Motor neuron (in vitro differentiated cells): ENCODE results near the gene PLEKHA6. TPM values are rescaled to one million over a fixed set of nuclear protein-coding genes. Genes with fewer than 3 reads are reported as not detected.
A peak's percentile ranks its signal among the peaks of the same experiment; 100 is the strongest.
"Not testable (repeated sequence)": the region's sequence is repeated elsewhere in the genome, so short reads cannot be mapped to it uniquely, and the experiment has no call there.

Experiments
- ATAC-seq, 8 experiments: fragments of 200-7000 bp; cut with Tn5 transposase; replicated peaks in 6 of 8; 2 replicates each; pipeline ENCODE4 v1.8.0; 2021; ENCODE audit warnings: mild to moderate bottlenecking in 8 of 8, moderate library complexity in 8 of 8
- H3K27ac ChIP-seq, 2 donors: fragments of 250-450 bp; sonication (Bioruptor Pico); 2 replicates each; pipeline ENCODE4 v1.9.0; 2021; ENCODE audit warnings: antibody characterized with exemption in 2 of 2, mild to moderate bottlenecking in 2 of 2, moderate library complexity in 1 of 2
- H3K4me1 ChIP-seq, 2 donors: fragments of 250-450 bp; sonication (Bioruptor Pico); replicated peaks in 1 of 2; 2 replicates each; pipeline ENCODE4 v1.6.1; 2021; ENCODE audit warnings: antibody characterized with exemption in 2 of 2, mild to moderate bottlenecking in 2 of 2, moderate library complexity in 1 of 2
- H3K4me3 ChIP-seq, 5 donors: fragments of 250-450 bp; sonication (Bioruptor Pico); 2 replicates each; pipeline ENCODE4 v1.9.0; 2021; ENCODE audit warnings: antibody characterized with exemption in 5 of 5, mild to moderate bottlenecking in 5 of 5, moderate library complexity in 4 of 5
- WGBS, 10 experiments: fragments of 450-650 bp; shearing (Covaris generic); methylation state at CpG; one replicate each; pipeline ENCODE4 v1.0.0; 2022; 5-methylcytosine and 5-hydroxymethylcytosine counted together
- in situ Hi-C, 9 experiments: fragments of 400-800 bp; cut with MboI; loops; one replicate each; pipeline ENCODE4 v1.15.0; 2021; ENCODE audit warnings: low sequenced_read_pairs in 9 of 9, low pct_unique_long_range_greater_than_20kb in 2 of 9; ENCODE audit not compliant: unreplicated experiment in 9 of 9
- total RNA-seq, 8 experiments: library from RNA; unstranded; fragments of 300-600 nt; gene quantifications; 2 replicates each; pipeline versions ENCODE4 v1.2.3 to v1.2.4, GENCODE V29; 2022

PLEKHA6 gene
- total RNA-seq, 8 experiments from 2014 or later: 11.7 to 42.0 (median 24.0) TPM

GRCh38 chr1:204314893-204315658 lies 44.7 kb downstream of the PLEKHA6 start:
- WGBS, 10 experiments: 48 to 100% (median 83%) methylated on average over 1 to 12 of the region's 12 CpGs; no CpG with 5 or more reads in 2 of the 10 experiments
- no peak for ATAC-seq
- in situ Hi-C loops: no loop called here
- peaks cover 8 to 19% of the 10 kb centered on the region in 2 donors for H3K4me1 ChIP-seq
- H3K27ac ChIP-seq: peak overlapping the region in 1 of 2 donors; percentile 9
- no peak overlapping the region for H3K4me3 ChIP-seq

GRCh38 chr1:204314171-204314892 lies 45.4 kb downstream of the PLEKHA6 start:
- WGBS, 10 experiments: 20 to 100% (median 82%) methylated on average over 1 to 5 of the region's 7 CpGs; no CpG with 5 or more reads in 1 of the 10 experiments
- Histone ChIP-seq H3K4me3 (no peak overlapping the region), H3K4me1 (peaks cover 9 to 19% of the 10 kb centered on the region in 2 donors), H3K27ac (no peak overlapping the region)
- in situ Hi-C loops: no loop called here
- peak in 3 of 8 experiments; percentile 8 to 21 (median 13) for ATAC-seq

- ATAC-seq: peak in 3 of 8 experiments; percentile 60 to 71 (median 61)
- in situ Hi-C loops: no loop called here
- no peak overlapping the region for H3K27ac ChIP-seq
- H3K4me1 ChIP-seq: peaks cover 15 to 19% of the 10 kb centered on the region in 2 donors
- H3K4me3 ChIP-seq: no peak overlapping the region
- 43 to 86% (median 59%) methylated on average over 1 to 3 of the region's 4 CpGs; no CpG with 5 or more reads in 4 of the 10 experiments for WGBS, 10 experiments
These were observed 46.1 kb downstream of the PLEKHA6 start for GRCh38 chr1:204313675-204314074.

DNA sequence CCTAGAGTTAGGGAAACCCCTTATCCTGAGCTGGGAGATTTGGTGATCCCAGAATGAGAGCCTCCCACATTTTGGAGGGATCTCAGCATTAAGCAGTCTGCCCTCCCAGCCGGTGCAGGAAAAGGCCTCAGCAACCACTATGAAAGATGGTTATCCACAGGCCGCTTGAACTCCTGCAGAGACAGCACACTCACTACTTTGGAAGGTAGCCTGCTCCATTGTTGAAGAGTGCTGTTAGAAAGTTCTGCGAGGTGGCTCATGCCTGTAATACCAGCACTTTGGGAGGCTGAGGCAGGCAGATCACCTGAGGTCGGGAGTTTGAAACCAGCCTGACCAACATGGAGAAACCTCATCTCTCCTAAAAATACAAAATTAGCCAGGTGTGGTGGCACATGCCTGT lies 48.8 kb downstream of the PLEKHA6 start:
- H3K27ac ChIP-seq, H3K4me3 ChIP-seq, in situ Hi-C loops, ATAC-seq: not testable (repeated sequence)
- H3K4me1 ChIP-seq: peaks cover 15 to 21% of the 10 kb centered on the region in 2 donors
- WGBS, 10 experiments: 67 to 100% (median 87%) methylated on average over 1 to 4 of the region's 4 CpGs; no CpG with 5 or more reads in 4 of the 10 experiments

GRCh38 chr1:204308023-204308628 lies 51.6 kb downstream of the PLEKHA6 start:
- WGBS, 10 experiments: 21 to 100% (median 74%) methylated on average over 1 to 4 of the region's 4 CpGs; no CpG with 5 or more reads in 2 of the 10 experiments
- in situ Hi-C loops: no loop called here
- H3K4me1 ChIP-seq: peaks cover 7% of the 10 kb centered on the region in 2 donors
- no peak overlapping the region for H3K27ac ChIP-seq
- ATAC-seq: no peak
- H3K4me3 ChIP-seq: no peak overlapping the region

DNA sequence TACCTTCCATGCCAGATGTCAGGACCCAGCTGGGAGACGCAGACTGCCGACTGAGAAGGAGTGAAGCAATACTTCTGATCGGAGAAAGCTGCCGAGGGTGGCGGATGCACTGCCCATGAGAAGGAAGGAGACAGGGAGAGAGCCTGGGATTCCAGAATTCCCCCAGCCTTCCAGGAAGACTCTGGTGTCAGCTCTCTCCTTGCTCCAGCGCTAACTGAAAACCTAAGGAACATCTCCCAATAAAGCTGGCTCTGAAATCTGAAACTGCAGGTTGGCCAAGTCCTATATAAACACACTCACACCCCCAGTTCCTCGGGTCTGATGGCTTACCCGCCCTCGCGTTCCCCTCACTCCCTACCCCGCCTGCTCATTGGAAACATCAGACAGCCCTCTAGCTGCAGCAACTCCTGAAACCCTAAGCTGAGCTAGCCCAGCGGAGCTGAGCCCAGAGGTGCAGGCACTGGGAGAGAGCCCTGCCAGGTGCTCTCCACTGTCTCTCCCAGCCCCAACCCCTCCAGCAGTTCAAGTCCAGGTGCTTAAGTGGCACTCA lies 52.3 kb downstream of the PLEKHA6 start:
- WGBS, 10 experiments: 21 to 54% (median 33%) methylated on average over 2 to 9 of the region's 12 CpGs; no CpG with 5 or more reads in 5 of the 10 experiments
- no peak overlapping the region for H3K27ac ChIP-seq
- peak; percentile 59 to 95 (median 77) for ATAC-seq
- no peak overlapping the region for H3K4me3 ChIP-seq
- in situ Hi-C loops: no loop called here
- peaks cover 7% of the 10 kb centered on the region in 2 donors for H3K4me1 ChIP-seq

DNA sequence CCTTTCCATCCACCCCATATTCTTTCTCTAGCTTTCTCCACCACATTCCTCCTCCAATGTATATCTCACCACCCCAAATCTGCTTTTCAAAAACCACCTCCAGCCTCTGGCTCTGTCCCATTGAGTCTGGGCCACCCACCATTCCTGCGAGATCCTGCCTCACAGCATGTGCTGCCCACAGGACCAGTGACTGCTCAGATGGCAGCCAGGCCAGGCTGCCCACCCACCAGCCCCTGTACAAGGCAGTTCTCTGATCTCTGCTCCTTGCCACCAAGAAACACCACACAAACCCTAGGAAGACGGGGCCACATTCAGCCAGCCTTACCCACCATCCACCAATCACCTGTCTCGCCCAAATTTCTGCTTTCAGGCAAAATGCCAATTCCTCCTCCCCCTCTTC lies 53.7 kb downstream of the PLEKHA6 start:
- no peak overlapping the region for H3K4me3 ChIP-seq
- no peak for ATAC-seq
- WGBS, 10 experiments: 61 to 100% (median 90%) methylated on average over 1 to 3 of the region's 3 CpGs; no CpG with 5 or more reads in 2 of the 10 experiments
- H3K27ac ChIP-seq: no peak overlapping the region
- in situ Hi-C loops: no loop called here
- peaks cover 7% of the 10 kb centered on the region in 2 donors for H3K4me1 ChIP-seq

GRCh38 chr1:204304067-204304466 lies 55.7 kb downstream of the PLEKHA6 start:
- ATAC-seq: no peak
- Histone ChIP-seq H3K4me1 (peaks cover 16 to 22% of the 10 kb centered on the region in 2 donors), H3K4me3 (no peak overlapping the region), H3K27ac (no peak overlapping the region)
- 8 to 76% (median 52%) methylated on average over 1 to 4 of the region's 4 CpGs; no CpG with 5 or more reads in 1 of the 10 experiments for WGBS, 10 experiments
- in situ Hi-C loops: no loop called here

DNA sequence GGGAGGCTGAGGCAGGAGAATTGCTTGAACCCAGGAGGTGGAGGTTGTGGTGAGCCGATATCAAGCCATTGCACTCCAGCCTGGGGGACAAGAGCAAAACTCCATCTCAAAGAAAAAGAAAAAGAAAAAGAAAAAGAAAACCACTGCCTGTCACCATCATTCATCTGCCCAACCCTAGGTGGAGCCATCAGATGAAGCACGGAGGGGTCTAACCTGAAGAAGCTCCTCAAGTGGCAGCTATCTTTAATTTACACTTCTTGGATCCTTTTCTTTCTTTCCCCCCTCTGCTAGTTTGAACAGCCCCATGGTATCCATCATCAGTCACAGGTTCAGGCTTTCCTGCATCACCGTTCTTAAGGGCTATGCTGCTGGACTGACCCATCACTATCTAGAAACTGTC lies 57.0 kb downstream of the PLEKHA6 start:
- peaks cover 12 to 23% of the 10 kb centered on the region in 2 donors for H3K4me1 ChIP-seq
- no peak overlapping the region for H3K27ac ChIP-seq
- H3K4me3 ChIP-seq: no peak overlapping the region
- 80 to 100% (median 92%) methylated on average over 1 to 3 of the region's 3 CpGs; no CpG with 5 or more reads in 2 of the 10 experiments for WGBS, 10 experiments
- in situ Hi-C loops: no loop called here
- no peak for ATAC-seq

DNA sequence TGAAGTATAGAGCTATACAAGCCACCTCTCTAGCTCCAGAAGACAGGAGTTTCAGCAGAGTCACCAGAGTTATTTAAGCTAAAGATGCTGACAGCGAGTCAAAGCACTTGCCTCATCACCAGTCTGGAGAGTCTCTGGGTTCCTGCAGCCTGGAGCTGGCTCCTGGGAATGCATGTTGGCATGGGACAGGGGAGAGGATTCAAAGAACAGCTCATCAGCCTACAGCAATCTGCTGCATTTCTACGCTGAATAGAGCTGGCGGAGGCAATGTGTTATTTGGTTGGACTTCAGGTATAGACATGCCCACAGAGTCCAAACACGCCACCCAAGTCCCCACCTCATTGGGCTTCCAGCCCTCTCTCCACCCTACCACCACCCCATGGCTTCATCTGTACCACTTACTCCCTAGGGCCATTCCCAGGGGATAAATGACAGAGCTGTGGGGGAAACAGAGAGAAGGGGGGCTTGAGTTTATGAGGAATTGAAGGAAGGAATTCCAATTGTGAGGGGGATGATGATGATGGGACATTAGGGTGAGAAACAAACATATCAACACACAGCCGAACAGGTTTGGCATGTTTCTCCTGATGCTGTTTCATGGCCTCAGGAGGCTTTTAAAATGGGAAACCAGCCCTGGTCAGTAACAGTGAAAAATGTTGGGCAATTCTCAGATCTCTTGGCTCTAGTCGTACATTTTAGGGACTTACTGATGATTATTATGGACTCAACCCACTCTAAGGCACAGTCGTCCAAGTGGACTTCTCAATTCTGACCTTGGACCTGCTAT lies 58.4 kb downstream of the PLEKHA6 start:
- no peak for ATAC-seq
- peaks cover 21 to 26% of the 10 kb centered on the region in 2 donors for H3K4me1 ChIP-seq
- in situ Hi-C loops: no loop called here
- H3K27ac ChIP-seq: no peak overlapping the region
- H3K4me3 ChIP-seq: no peak overlapping the region
- 41 to 100% (median 70%) methylated on average over 1 to 7 of the region's 7 CpGs; no CpG with 5 or more reads in 1 of the 10 experiments for WGBS, 10 experiments

GRCh38 chr1:204299814-204300365 lies 59.8 kb downstream of the PLEKHA6 start:
- Histone ChIP-seq H3K27ac (peak overlapping the region; percentile 8 to 33), H3K4me1 (peaks cover 34 to 40% of the 10 kb centered on the region in 2 donors), H3K4me3 (no peak overlapping the region)
- in situ Hi-C loops: no loop called here
- ATAC-seq: peak in 5 of 8 experiments; percentile 7 to 91 (median 27)
- 28 to 100% (median 43%) methylated on average over 1 to 3 of the region's 3 CpGs; no CpG with 5 or more reads in 5 of the 10 experiments for WGBS, 10 experiments
